GM19395 (cell line): ENCODE results near the gene TMEM248.
A peak's percentile ranks its signal among the peaks of the same experiment; 100 is the strongest.
"Not testable (repeated sequence)": the region's sequence is repeated elsewhere in the genome, so short reads cannot be mapped to it uniquely, and the experiment has no call there.

Experiments used
- ATAC-seq: cut with Tn5 transposase; IDR thresholded peaks from one replicate; pipeline ENCODE4 v1.9.1; 2021; ENCODE audit warnings: mild to moderate bottlenecking, moderate library complexity; ENCODE audit not compliant: unreplicated experiment

Gene TMEM248

DNA sequence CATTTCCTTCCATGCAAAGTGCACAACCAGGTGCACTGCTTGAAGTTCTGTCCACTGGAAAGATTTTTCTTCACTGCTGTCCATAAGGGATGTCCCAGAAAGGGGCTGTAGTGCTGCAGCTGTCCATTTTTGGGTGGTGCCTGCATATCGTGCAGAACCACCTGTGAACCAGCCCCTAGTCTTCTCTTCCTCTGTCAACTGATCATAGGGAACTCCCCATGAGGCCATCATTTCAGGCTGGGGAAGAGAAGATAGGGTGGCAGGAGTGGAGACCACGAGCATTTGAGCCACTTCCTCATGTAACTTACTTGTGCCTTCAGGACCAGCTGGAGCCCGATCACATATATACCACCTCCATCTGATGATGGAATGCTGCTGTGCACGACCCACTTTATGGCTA, 12.4 kb upstream of the TMEM248 start:
- ATAC-seq, result not testable (repeated sequence)

DNA sequence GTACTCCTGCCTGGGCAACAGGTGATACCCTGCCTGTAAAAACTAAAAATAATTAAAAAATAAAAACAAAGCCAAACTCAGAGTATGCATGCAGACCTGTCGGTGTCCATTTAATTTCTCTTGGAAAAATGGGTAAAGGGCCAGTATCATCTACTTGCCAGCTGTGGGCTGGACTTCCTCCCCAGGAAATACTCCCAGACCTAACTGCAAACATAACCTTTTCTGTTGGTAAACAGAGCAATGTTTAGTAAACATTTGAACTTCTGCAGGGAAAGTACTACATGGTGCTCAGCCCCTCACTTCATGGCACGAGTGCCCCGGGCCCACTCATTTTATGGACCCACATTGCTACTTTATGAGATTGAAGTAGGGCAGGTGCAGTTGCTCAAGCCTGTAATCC, 10.2 kb upstream of the TMEM248 start:
- ATAC-seq, result no peak

DNA sequence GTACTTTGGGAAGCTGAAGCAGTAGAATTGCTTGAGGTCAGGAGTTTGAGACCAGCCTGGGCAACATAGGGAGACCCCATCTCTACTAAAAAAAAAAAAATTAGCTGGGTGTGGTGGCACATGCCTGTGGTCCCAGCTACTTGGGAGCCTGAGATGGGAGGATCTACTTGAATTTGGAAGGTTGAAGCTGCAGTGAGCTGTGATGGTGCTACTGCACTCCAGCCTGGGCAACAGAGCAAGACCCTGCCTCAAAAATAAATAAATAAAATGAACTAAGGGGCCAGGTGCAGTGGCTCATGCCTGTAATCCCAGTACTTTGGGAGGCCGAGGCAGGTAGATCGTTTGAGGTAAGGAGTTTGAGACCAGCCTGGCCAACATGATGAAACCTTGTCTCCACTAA, 9.8 kb upstream of the TMEM248 start:
- not testable (repeated sequence) for ATAC-seq

DNA sequence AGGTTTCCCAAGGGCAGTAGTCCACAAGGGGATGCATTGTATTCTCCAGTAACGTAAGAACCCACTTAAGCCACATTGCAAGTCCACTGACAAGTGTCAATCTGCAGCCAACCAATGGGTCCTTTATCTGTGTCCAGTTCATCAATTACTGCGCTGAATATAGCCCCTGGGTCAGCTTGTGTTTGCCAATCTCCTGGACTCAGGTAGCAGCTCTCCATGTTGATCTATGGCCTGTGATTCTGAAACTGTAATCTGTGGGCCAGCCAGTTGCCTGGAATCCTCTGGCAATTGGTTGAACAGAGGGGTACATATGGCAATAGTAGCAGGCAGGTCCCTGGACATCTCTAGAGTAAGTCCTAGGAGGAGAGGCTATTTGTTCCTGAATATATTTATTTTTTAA, 8.8 kb upstream of the TMEM248 start:
- no peak for ATAC-seq

- no peak for ATAC-seq
Measured at GRCh38 chr7:66913118-66914037, 7.6 kb upstream of the TMEM248 start.

DNA sequence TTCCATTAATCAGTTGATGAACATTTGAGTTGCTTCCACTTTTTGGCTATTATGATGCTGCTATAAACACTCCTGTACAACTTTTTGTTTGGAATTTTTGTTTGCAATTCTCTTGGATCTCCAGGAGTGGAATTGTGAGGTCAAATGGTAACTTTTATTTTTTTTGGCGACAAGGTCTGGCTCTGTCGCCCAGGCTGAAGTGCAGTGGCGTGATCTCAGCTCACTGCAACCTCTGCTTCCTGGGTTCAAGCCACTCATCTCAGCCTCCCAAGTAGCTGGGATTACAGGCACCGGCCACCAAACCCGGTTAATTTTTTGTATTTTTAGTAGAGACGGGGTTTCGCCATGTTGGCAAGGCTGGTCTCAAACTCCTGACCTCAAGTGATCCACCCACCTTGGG, 3.1 kb upstream of the TMEM248 start:
- not testable (repeated sequence) for ATAC-seq

GRCh38 chr7:66919304-66919703, 1.7 kb upstream of the TMEM248 start:
- no peak for ATAC-seq

- ATAC-seq, result no peak
Measured at GRCh38 chr7:66919704-66920103, 1.3 kb upstream of the TMEM248 start.

DNA sequence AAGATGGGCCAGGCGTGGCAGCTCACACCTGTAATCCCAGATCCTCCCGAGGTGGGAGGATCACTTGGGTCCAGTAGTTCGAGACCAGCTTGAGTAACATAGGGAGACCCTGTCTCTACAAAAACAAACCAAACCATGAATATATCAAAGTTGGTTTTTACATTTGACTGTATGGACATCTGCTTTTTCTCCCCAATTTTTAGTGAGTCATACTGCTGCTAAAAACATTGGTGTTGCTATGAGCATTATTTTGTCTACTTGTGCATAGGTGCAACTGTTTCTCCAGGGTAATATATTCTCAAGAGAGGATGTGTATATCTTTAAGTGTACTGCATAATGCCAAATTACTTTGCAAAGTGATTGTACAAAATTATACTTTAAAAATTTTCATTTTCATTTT, 769 bp upstream of the TMEM248 start:
- no peak for ATAC-seq

GRCh38 chr7:66921396-66921917, 432 bp downstream of the TMEM248 start:
- peak; percentile 30 for ATAC-seq

DNA sequence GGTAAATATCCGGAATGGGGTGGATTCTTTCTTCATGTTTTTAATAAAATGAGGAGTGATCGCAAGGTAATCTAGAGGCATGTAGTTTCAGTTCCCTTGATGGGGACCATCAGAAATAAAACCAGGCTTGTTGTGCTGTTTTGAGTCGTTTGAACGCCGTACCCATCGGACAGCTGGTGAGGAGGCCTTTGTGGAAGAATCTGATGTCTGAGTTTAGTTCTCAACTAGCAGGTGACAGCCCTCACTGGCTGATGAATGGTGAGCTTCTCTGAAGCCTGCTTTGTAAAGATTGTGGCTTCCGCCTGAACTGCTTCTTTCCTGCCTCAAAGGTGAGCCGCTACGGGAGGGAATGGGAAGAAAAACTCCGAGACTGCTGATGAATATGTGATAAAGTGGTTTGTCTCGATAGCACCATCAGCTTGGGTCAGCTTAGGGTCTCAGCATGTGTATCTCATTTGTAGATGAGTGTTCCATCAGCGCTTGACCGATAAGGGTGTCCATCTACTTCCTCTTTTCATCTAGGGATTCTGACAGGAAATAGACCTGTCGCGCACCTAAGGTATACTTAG, 977 bp downstream of the TMEM248 start:
- peak; percentile 32 for ATAC-seq

DNA sequence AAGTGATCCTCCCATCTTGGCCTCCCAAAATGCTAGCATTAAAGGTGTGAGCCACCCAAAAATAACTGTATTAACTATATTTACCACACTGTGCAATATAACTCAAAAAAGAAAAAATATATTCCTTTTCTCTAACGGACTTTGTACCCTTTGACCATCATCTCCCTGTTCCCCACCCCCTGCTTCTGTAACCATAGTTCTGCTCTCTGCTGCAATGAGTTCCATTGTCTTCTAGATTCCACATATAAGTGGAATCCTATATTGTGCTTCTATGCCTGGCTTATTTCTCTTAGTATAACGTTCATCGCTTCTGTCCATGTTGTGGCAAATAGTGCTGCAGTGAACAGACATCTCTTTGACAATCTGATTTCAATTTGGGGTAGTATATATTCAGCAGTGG, 4.2 kb downstream of the TMEM248 start:
- ATAC-seq, result no peak

DNA sequence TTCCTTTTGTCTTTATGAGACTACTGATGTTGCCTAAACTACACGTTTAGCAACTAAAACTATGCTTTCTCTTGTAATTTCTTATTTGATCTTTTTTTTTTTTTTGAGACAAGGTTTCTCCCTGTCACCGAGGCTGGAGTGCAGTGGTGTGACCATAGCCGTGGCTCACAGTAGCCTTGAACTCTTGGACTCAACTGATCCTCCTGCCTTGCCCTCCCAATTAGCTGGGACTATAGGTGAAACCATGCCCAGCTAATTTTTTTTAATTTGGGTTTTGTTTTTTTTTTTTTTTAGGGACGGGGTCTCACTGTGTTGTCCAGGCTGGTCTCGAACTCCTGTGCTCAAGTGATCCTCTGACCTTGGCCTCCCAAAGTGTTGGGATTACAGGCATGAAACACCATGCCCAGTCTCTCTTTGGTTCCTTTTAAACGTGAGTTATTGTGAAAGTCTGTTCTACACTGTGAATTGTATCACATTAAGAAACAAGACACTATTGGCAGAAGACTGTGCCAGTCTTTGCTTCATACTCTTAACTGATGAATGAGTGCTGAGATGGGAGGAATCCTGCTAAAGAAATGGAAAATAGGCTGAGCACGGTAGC, 6.4 kb downstream of the TMEM248 start:
- no peak for ATAC-seq

- ATAC-seq, result no peak
Measured at GRCh38 chr7:66928388-66928787, 7.4 kb downstream of the TMEM248 start.

GRCh38 chr7:66929165-66929564, 8.1 kb downstream of the TMEM248 start:
- no peak for ATAC-seq

DNA sequence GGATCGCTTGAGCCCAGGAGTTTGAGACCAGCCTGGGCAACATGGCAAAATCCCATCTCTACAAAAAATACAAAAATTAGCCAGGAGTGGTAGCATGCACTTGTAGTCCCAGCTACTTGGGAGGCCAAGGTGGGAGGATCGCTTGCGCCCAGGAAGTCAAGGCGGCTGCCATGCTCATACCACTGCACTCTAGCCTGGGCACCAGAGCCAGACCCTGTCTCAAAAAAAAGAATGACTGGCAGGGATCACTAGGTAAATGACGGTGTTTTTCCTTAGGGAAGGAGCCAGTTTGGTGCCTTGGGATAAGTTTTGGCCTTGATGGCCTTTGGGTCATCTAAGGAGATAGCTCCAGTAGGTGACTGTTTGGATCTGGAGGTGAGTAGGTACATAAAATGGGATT, 8.9 kb downstream of the TMEM248 start:
- no peak for ATAC-seq

DNA sequence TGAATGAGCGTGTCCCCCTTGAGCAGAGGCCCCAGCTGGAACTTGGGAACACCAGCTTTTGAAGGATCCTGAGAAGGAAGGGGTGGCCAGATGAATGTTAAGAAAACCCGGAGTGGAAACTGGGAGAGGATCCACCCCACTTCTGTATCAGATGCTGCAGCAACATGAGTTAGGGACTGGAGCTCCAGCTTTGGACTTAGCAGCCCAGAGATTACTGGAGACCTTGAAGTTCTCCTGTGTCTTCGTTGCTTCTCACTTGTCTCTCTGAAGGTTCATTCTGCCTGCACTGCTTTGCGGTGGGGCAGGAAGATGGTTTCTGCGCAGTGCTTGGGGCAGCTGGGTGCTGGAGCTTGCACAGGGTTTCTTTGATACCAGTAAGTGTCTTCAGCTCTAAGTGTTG, 9.3 kb downstream of the TMEM248 start:
- ATAC-seq, result no peak

- ATAC-seq, result no peak
Measured at GRCh38 chr7:66933469-66933868, 12.4 kb downstream of the TMEM248 start.

GRCh38 chr7:66937940-66938339, 16.9 kb downstream of the TMEM248 start:
- ATAC-seq, result no peak

- ATAC-seq, result no peak
Measured at GRCh38 chr7:66939325-66939724, 18.3 kb downstream of the TMEM248 start.

GRCh38 chr7:66946545-66946944, 25.5 kb downstream of the TMEM248 start:
- no peak for ATAC-seq
